Measurements from ENCODE around the gene SHB. TPM values are rescaled to one million over a fixed set of nuclear protein-coding genes. Genes with fewer than 3 reads are reported as not detected.
A peak's percentile ranks its signal among the peaks of the same experiment; 100 is the strongest.
"Not testable (repeated sequence)": the region's sequence is repeated elsewhere in the genome, so short reads cannot be mapped to it uniquely, and the experiment has no call there.

Gene SHB
- total and polyA plus RNA-seq, 4 donors = 6.2 to 16.1 (median 11.6) TPM

DNA sequence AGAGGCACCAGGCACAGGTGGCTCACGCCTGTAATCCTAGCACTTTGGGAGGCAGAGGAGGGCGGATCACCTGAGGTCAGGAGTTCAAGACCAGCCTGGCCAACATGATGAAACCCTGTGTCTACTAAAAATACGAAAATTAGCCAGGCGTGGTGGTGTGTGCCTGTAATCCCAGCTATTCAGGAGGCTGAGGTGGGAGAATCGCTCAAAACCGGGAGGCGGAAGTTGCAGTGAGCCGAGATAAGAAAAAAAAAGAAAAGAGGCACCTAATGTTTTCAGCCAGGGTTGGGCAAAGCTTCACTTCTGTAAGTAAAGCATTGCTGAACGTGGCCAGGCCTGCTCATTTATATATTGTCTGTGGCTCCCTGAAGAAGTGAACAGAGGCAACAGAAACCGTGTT, 23.1 kb downstream of the SHB start:
- WGBS (ENCODE audit: insufficient coverage) = 92% methylated on average over 10 of the region's 10 CpGs
- H3K27ac ChIP-seq (ENCODE audit: low read depth, low read length); H3K36me3 ChIP-seq (ENCODE audit: control insufficient read depth, insufficient read depth, low read length); H3K9me3 ChIP-seq (ENCODE audit: control insufficient read depth, insufficient read depth, low read length); DNase-seq (ENCODE audit: low read depth in 4 of 6, low spot score in 6 of 6); H3K27me3 ChIP-seq (ENCODE audit: control insufficient read depth, insufficient read depth, low read length); H3K4me3 ChIP-seq (ENCODE audit: low read depth, low read length): not testable (repeated sequence)
- H3K4me1 ChIP-seq (ENCODE audit: control insufficient read depth, insufficient read depth, low read length) = peaks cover 38% of the 10 kb centered on the region

GRCh38 chr9:38044706-38045105, 24.3 kb downstream of the SHB start:
- Histone ChIP-seq H3K4me3 (ENCODE audit: low read depth, low read length) (no peak overlapping the region), H3K27me3 (ENCODE audit: control insufficient read depth, insufficient read depth, low read length) (no peaks in the 10 kb centered on the region), H3K4me1 (ENCODE audit: control insufficient read depth, insufficient read depth, low read length) (peaks cover 41% of the 10 kb centered on the region), H3K9me3 (ENCODE audit: control insufficient read depth, insufficient read depth, low read length) (no peaks in the 10 kb centered on the region), H3K27ac (ENCODE audit: low read depth, low read length) (no peak overlapping the region), H3K36me3 (ENCODE audit: control insufficient read depth, insufficient read depth, low read length) (peaks cover 6% of the 10 kb centered on the region)
- no peak for DNase-seq (ENCODE audit: low read depth in 4 of 6, low spot score in 6 of 6)
- 80% methylated on average over 2 of the region's 2 CpGs for WGBS (ENCODE audit: insufficient coverage)

- peak in 2 of 6 donors; percentile 40 to 57 for DNase-seq (ENCODE audit: low read depth in 4 of 6, low spot score in 6 of 6)
- H3K36me3 ChIP-seq (ENCODE audit: control insufficient read depth, insufficient read depth, low read length) = peaks cover 8% of the 10 kb centered on the region
- WGBS (ENCODE audit: insufficient coverage) = 44% methylated on average over 8 of the region's 9 CpGs
- H3K4me3 ChIP-seq (ENCODE audit: low read depth, low read length) = no peak overlapping the region
- no peaks in the 10 kb centered on the region for H3K27me3 ChIP-seq (ENCODE audit: control insufficient read depth, insufficient read depth, low read length)
- H3K9me3 ChIP-seq (ENCODE audit: control insufficient read depth, insufficient read depth, low read length) = no peaks in the 10 kb centered on the region
- H3K4me1 ChIP-seq (ENCODE audit: control insufficient read depth, insufficient read depth, low read length) = peaks cover 46% of the 10 kb centered on the region
- H3K27ac ChIP-seq (ENCODE audit: low read depth, low read length) = no peak overlapping the region
These were observed 24.9 kb downstream of the SHB start for GRCh38 chr9:38043931-38044623.

DNA sequence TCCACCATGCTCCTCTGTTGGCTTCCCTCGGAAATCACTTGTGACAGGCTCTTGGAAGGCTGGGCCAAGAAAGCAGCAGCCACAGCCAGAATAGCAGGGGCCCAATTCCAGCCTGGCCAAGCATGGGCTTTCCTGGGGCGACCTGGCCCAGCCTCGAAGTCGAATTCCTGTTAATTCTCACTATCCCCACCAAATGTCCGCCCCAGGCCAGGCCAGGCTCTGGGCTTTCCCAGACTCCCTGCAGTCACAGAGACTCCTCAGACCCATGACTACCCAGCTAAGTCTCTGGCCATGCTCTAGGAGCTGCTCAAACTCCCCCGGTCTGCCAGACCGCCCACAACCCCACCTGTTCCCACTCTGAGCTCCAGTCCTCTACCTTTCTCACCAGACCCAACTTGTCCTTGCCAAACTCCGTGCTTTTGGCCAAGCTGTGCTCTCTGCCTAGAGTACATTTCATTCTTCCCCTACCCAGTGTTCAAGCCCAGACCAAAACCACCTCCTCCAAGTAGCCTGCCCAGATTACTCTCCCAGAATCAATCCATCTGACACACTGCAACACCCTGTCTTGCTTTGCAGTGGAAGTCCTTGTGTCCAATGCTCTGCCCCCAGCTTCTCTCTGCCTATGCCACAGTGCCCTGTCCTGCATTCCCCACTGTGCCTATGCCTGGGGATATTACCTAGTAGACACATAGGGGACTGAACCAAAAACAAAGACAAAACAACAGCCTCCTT, 26.2 kb downstream of the SHB start:
- no peaks in the 10 kb centered on the region for H3K9me3 ChIP-seq (ENCODE audit: control insufficient read depth, insufficient read depth, low read length)
- no peak overlapping the region for H3K4me3 ChIP-seq (ENCODE audit: low read depth, low read length)
- H3K27ac ChIP-seq (ENCODE audit: low read depth, low read length) = no peak overlapping the region
- H3K27me3 ChIP-seq (ENCODE audit: control insufficient read depth, insufficient read depth, low read length) = no peaks in the 10 kb centered on the region
- DNase-seq (ENCODE audit: low read depth in 4 of 6, low spot score in 6 of 6) = no peak
- H3K4me1 ChIP-seq (ENCODE audit: control insufficient read depth, insufficient read depth, low read length) = peaks cover 56% of the 10 kb centered on the region
- peaks cover 8% of the 10 kb centered on the region for H3K36me3 ChIP-seq (ENCODE audit: control insufficient read depth, insufficient read depth, low read length)
- 71% methylated on average over 8 of the region's 8 CpGs for WGBS (ENCODE audit: insufficient coverage)

- no peaks in the 10 kb centered on the region for H3K27me3 ChIP-seq (ENCODE audit: control insufficient read depth, insufficient read depth, low read length)
- H3K4me3 ChIP-seq (ENCODE audit: low read depth, low read length) = no peak overlapping the region
- H3K4me1 ChIP-seq (ENCODE audit: control insufficient read depth, insufficient read depth, low read length) = peaks cover 47% of the 10 kb centered on the region
- H3K9me3 ChIP-seq (ENCODE audit: control insufficient read depth, insufficient read depth, low read length) = no peaks in the 10 kb centered on the region
- no peak overlapping the region for H3K27ac ChIP-seq (ENCODE audit: low read depth, low read length)
- 76% methylated on average over 18 of the region's 21 CpGs for WGBS (ENCODE audit: insufficient coverage)
- H3K36me3 ChIP-seq (ENCODE audit: control insufficient read depth, insufficient read depth, low read length) = peaks cover 8% of the 10 kb centered on the region
- DNase-seq (ENCODE audit: low read depth in 4 of 6, low spot score in 6 of 6) = peak in 1 of 6 donors; percentile 77
These were observed 27.3 kb downstream of the SHB start for GRCh38 chr9:38041564-38042243.

- 90% methylated on average over 15 of the region's 21 CpGs for WGBS (ENCODE audit: insufficient coverage)
- no peaks in the 10 kb centered on the region for H3K9me3 ChIP-seq (ENCODE audit: control insufficient read depth, insufficient read depth, low read length)
- no peak overlapping the region for H3K27ac ChIP-seq (ENCODE audit: low read depth, low read length)
- H3K36me3 ChIP-seq (ENCODE audit: control insufficient read depth, insufficient read depth, low read length) = peaks cover 8% of the 10 kb centered on the region
- peaks cover 45% of the 10 kb centered on the region for H3K4me1 ChIP-seq (ENCODE audit: control insufficient read depth, insufficient read depth, low read length)
- no peaks in the 10 kb centered on the region for H3K27me3 ChIP-seq (ENCODE audit: control insufficient read depth, insufficient read depth, low read length)
- DNase-seq (ENCODE audit: low read depth in 4 of 6, low spot score in 6 of 6) = no peak
- no peak overlapping the region for H3K4me3 ChIP-seq (ENCODE audit: low read depth, low read length)
These were observed 28.9 kb downstream of the SHB start for GRCh38 chr9:38039907-38040682.

DNA sequence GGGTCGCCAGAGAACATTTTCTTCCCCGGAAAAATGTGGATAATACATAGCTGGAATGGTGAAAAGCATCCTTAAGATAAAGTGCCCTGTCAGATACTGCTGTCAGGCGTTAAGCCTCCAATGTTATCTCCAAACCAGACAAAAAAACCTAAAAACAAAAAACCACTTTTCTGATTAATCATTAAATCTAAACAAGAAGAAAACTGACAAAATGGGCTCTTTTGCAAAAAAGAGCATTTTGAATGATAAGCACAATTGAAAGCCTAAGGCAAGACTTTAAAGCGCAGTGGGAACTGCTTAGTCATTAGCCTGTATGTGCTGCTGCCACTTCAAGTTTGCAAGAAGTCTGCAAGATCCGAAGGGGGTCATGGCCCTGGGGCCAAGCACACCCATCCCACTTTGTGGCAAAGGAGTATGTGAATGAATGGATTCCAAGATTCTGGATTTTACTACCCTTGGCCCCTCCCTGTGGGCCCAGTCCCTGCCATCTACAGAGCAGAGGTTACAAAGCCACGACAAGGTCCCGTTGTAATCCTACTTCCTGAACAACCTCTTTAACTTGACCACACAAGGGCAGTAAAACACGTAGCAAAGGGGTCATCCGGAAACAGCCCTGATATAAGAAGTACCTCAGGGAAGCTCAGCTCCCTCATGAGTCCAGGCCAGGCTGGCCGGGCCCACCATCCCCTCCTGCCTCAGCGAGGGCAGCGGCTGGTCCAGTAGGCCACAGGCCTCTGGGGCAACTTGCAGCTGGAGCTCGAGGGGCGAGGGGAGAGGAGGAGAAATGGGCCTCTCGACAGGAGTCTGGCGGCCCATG, 29.7 kb downstream of the SHB start:
- Histone ChIP-seq H3K4me1 (ENCODE audit: control insufficient read depth, insufficient read depth, low read length) (peaks cover 40% of the 10 kb centered on the region), H3K27me3 (ENCODE audit: control insufficient read depth, insufficient read depth, low read length) (no peaks in the 10 kb centered on the region), H3K4me3 (ENCODE audit: low read depth, low read length) (no peak overlapping the region), H3K36me3 (ENCODE audit: control insufficient read depth, insufficient read depth, low read length) (peaks cover 8% of the 10 kb centered on the region), H3K9me3 (ENCODE audit: control insufficient read depth, insufficient read depth, low read length) (no peaks in the 10 kb centered on the region), H3K27ac (ENCODE audit: low read depth, low read length) (no peak overlapping the region)
- DNase-seq (ENCODE audit: low read depth in 4 of 6, low spot score in 6 of 6) = no peak
- WGBS (ENCODE audit: insufficient coverage) = 72% methylated on average over 8 of the region's 16 CpGs

DNA sequence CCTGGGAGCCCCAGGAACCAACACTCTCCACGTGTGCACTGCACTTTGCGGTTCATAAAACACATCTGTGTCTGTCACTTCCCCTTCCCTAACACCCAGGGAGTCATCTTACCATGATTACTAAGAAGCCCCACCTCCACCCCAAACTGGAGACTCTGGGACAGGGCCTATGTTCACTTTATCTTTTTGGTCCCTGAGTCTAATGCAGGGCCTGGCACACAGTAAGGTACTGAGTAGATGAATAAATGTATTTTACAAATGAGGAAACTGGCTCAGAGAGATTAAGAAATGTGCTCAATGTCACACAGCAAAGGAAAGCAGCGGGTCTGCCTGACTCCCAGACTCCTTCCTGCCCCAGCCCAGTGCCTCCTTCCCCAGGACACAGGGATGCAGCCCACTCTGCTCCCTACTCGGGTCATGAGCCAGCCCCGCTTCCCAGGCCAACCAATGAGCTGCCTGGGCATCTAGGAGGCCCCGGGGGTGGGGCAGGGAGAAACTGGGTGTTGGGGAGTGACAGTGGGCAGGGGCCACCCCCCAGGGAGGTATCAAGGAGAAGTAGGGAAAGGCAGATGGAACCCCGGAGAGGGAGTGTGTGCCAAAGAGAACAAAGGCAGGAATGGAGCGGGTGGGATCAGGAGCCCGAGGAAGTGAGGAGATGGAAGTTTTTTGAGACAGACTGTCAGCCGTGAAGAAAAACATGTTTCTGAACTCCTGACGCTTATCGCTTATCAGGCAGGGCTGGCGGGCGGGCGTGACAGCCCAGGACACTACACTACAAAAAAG, 30.5 kb downstream of the SHB start:
- no peak overlapping the region for H3K4me3 ChIP-seq (ENCODE audit: low read depth, low read length)
- H3K27me3 ChIP-seq (ENCODE audit: control insufficient read depth, insufficient read depth, low read length) = no peaks in the 10 kb centered on the region
- WGBS (ENCODE audit: insufficient coverage) = 58% methylated on average over 8 of the region's 15 CpGs
- peaks cover 35% of the 10 kb centered on the region for H3K4me1 ChIP-seq (ENCODE audit: control insufficient read depth, insufficient read depth, low read length)
- peaks cover 8% of the 10 kb centered on the region for H3K36me3 ChIP-seq (ENCODE audit: control insufficient read depth, insufficient read depth, low read length)
- H3K9me3 ChIP-seq (ENCODE audit: control insufficient read depth, insufficient read depth, low read length) = no peaks in the 10 kb centered on the region
- no peak overlapping the region for H3K27ac ChIP-seq (ENCODE audit: low read depth, low read length)
- DNase-seq (ENCODE audit: low read depth in 4 of 6, low spot score in 6 of 6) = no peak

All from spinal cord (tissue), 10 donors.